GM10266 (cell line): ENCODE data around the gene ILDR2.

Experiments
- DNase-seq: peaks from one replicate; pipeline ENCODE4 v3.0.0; 2012; ENCODE audit errors: extremely low spot score
- CTCF ChIP-seq: IDR thresholded peaks from 2 replicates; pipeline ENCODE4 v1.5.1; 2012; ENCODE audit warnings: mild to moderate bottlenecking, low read depth; ENCODE audit not compliant: control insufficient read depth, insufficient read depth; ENCODE audit errors: missing control alignments

The ILDR2 gene

GRCh38 chr1:166907051-166907450 is 68.3 kb downstream of the ILDR2 start:
- no peak for DNase-seq
- TF ChIP-seq CTCF = no peak

- no peak for DNase-seq
- no peak for TF ChIP-seq CTCF
These were observed 68.7 kb downstream of the ILDR2 start for GRCh38 chr1:166906647-166907046.

- no peak for DNase-seq
- no peak for TF ChIP-seq CTCF
These were observed 69.4 kb downstream of the ILDR2 start for GRCh38 chr1:166905900-166906299.

- TF ChIP-seq CTCF = no peak
- no peak for DNase-seq
These were observed 70.2 kb downstream of the ILDR2 start for GRCh38 chr1:166905136-166905535.

- TF ChIP-seq CTCF = no peak
- no peak for DNase-seq
These were observed 72.1 kb downstream of the ILDR2 start for GRCh38 chr1:166903232-166903631.

GRCh38 chr1:166902279-166902678 is 73.1 kb downstream of the ILDR2 start:
- no peak for DNase-seq
- TF ChIP-seq CTCF = no peak

- no peak for DNase-seq
- TF ChIP-seq CTCF = no peak
These were observed 74.4 kb downstream of the ILDR2 start for GRCh38 chr1:166900987-166901386.
